Stimulated activated CD4-positive, alpha-beta T cell treated with anti-CD3 and anti-CD28 coated beads, Interleukin-2, amount 100 ng/mL, for 4 hours (primary cell): ENCODE measurements around the gene SLC17A1.

Source experiments
- DNase-seq: peaks from one replicate; pipeline ENCODE4 v3.0.0-alpha.2; 2020; ENCODE audit warnings: low read depth

Gene SLC17A1, protein sequence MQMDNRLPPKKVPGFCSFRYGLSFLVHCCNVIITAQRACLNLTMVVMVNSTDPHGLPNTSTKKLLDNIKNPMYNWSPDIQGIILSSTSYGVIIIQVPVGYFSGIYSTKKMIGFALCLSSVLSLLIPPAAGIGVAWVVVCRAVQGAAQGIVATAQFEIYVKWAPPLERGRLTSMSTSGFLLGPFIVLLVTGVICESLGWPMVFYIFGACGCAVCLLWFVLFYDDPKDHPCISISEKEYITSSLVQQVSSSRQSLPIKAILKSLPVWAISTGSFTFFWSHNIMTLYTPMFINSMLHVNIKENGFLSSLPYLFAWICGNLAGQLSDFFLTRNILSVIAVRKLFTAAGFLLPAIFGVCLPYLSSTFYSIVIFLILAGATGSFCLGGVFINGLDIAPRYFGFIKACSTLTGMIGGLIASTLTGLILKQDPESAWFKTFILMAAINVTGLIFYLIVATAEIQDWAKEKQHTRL

DNA sequence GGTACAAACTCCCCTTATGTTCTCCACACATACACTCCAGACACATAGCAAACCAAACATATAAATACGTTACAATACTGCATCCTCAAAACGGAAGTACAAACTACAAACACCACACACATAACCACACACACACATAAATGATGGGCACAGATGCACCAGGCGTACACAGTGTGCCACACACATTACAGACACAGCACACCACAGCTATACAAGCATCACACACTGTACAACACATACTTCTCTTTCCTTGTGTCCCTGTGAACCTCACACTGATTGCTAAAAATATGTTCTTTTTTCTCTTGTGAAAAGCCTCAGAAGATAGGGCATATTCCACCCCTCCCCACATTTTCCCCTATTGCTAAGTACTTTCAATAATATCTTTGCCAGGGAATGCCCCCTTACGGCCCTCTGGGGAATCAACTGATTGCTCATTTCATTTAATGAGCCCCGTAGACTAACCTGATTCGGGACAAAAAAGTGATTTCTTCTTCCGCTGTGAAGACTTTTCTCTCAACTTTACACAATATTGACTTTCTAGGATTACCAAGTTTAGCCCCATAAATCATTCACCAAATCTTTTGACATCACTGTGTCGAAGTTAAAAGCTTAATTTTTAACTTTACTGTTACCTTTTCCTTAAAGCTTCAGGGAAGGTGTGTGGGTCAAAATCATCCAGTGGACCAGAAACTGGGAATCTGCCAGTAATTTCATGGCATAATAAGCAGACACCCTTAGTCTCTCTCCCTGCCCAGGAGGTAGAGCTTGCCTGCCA lies at the start of gene SLC17A1:
Gene SLC17A1 (minus strand): TSS at position 521 of the 775 bp plus-strand sequence. CDS start 1,495 bp downstream, outside the sequence.
- no peak for DNase-seq

DNA sequence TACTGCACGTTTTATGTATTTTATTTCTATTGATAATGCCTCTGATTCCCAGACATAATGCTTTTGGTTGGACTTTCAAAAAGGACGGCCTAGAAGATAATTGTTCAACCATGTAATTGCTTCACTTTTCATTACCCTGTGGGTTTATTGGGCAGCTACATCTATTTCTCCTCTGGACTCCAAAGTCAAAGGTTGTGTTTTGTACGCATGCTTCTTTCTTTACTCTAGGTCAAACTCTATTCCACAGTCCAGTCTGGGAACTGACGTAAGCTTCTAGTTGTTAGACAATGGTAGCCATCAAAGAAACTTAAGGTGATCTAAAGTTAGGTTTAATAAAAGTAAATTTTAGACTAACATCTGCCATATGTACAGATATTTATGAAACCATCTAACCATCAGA lies 48.7 kb upstream of the SLC17A1 start:
- no peak for DNase-seq

DNA sequence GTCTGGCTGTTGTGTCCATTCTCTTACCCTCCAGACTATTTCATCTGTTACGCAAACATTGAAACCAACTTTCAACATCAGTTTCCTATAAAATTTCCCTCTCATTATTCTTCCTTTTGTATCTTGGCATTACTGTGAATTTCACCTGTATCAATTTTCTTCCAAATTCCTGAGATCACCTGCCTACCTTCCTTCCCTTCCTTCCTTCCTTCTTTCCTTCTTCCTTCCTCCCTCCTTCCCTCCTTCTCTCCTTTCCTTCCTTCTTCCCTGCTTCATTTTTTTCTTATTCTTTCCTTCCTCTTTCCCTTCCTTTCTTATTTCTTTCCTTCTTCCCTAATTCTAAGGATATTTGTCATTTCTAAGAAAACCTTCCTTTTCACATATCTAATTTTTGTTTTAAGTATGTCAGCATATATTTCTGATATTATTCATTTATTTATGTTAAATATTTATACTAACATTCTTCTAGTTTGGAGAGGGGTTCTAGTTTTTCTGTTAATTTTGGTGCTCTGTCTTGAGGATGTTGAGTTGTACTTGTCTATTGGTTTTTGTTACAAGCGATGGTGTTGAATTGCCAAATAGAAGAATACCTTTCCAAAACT lies 47.0 kb upstream of the SLC17A1 start:
- no peak for DNase-seq

DNA sequence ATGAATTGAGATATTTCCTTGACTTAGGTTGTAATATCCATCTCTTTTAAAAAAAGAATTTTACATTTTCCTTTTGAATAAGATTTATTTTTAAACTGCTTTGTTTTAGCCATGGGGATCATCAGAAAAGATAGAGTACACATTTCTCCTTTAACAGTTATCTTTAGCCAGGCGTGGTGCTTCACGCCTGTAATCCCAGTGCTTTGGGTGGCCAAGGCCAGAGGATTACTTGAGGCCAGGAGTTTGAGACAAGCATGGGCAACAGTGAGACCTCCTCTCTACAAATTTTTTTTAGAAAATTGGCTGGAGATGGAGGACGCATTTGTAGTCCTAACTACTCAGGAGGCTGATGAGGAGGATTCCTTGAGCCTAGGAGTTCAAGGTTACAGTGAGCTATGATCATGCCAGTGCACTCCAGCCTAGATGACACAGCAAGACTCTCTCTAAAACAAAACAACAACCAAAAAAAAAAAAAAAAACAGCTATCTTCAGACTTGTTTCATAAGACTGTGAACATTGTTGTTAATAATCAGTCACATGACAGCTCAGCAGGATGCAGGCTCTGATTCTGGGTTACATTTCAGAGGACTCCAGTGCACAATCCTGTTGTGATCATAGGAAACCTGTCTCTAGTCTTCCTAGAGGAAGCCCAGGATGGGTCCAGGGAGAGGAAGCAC lies 44.2 kb upstream of the SLC17A1 start:
- DNase-seq: no peak

DNA sequence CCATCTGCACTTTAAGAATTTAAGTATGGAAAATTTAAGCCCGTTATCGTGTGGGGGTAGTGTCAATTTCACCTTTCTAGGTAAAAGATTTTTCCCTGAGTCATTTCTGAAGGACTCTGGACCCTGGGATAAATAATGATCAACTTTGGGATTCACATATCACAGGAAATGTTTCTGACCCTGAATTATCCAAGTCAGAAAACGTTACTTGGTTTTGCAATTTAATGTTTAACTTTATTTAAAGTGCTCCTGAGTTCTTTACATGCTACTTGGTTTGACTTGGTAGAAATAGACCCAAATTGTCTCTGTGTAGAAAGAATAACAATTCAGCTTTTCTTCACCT lies 43.7 kb upstream of the SLC17A1 start:
- no peak for DNase-seq

DNA sequence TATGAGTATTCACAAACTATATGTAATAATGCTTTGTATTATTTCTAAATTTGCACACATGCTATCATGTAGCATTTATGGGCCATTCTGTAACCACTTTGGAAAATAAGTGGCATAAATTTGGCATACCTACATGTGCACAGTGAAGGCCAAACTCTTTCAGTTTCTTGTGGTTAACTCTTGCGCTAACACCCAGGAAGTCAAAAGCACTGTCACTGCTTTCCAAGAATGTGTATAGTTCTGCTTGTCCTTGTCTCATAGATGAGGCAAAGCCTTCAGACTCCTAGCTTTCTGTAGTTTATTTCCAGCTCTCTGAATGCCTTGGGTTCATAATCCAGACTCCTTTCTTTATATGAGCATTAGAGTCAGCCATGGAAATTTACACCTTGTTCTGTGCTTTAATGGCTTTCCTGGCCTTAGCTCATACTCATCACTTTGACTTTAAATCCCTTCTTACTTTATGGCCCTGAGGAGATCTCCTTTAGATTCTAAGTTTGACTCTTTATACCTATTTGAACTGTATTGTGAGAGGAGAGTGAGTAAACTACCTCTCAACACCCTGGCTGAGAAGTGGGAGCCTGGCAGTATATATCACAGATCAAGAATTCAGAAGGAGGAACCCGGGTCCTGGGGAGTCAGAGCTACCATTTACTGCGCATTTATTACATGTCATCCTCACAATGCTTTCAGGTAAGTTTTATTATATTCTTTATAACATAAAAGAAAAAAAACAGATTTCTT lies 43.1 kb upstream of the SLC17A1 start:
- DNase-seq: no peak

DNA sequence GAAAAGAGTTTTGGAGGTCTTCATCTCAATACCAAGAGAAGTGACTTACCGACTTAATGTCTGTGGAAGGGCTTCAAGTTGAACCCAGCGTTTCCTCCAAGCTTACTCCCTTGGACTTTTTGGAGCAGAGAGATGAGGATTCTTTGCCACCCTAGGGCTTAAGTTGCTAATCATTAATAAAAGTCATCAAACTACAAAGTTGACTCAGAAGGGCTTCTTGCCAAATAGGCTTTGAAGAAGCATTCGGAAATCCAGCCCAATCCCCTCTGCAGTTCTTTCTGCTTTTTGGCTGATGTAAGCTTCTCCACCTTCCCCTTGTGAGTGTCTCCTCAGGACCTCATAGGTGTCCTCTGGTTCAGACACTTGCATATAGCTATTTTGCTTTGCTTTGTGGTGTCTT lies 42.3 kb upstream of the SLC17A1 start, which contains the start of gene SLC17A3:
Gene SLC17A3 (minus strand): TSS at position 126 of the 400 bp plus-strand sequence. CDS start 5,856 bp downstream, outside the sequence.
- DNase-seq: no peak

DNA sequence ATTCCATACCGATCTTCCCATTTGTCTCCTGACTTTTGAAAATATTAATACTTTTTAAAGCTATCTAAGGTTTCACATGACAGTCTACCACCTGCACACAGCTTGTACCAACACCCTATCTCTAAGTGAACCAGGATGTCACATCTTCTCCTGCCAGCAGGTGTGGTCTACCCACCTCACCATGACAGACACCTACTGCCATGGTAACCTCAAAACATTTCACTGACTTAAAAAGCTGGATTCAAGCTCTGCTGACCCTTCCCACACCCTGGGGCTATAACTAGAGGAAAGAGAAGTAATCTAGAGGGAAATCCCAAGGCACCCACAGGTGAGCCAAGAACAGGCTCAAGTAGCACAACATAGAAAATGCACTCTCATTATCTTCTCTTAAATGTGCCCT lies 41.0 kb upstream of the SLC17A1 start:
- no peak for DNase-seq

DNA sequence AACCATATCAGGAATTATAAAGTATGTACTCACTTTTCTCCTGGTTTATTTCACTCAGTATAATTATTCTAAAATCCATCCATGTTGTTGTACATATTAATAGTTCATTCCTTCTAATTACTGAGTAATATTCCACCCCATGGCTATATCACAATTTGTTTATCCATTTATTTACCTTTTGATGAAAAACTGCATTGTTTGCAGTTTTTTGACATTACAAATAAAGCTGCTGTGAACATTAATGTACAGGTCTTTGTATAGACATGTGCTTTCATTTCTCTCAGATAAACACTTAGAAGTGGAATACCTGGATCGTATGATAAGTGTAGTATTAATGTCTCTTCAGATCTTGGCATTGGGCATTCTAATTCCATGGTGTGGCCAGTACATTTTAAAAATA lies 38.0 kb upstream of the SLC17A1 start:
- DNase-seq: no peak

DNA sequence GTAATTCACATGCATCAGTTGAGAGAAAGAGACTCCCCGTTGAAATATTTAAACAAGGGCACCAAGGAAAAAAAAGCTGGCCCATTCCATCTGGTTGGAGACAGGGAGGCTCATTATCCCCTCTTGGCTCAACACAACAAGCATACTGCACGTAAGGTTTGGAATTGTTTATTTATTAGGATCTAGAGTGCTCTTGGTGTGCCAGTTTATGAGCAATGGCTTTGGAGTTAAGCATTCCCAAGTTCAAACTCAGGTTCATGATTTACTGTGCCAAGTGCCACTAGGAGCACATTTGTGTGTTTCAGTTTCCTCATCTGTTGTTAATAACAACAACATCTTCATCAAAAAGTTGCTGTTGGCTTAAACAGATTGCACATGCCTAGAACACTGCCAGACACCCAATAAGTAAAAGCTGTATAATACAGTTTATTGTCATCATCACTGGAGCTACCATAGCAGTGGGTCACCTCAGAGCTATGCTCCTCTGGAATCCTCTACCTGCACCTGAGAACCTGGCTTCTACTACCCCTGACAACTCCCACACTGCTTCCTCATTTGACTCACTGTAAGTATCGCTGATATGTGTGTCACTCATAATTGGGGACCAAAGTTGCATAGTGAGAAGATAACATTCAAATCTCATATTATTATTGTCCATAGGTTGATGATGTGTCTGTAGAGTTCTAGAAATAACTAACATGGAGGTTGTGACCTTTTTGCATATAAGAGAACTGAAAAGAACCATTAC lies 36.8 kb upstream of the SLC17A1 start:
- no peak for DNase-seq

DNA sequence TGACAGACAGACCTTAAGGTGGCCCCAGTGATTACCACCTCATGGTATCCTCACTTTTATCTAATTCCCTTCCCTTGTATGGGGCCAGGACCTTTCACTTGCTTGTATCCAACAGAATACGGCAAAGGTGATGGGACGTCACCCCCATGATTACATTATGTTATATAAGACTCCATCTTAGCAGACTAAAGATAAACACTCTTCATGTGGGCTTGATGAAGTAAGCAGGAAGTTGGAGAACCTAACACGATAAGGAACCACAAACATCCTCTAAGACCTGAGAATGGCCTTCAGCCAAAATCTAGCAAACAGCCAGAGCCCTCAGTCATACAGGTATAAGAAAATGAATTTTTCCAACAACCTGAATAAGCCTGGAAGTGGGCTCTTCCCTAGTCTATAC lies 34.2 kb upstream of the SLC17A1 start:
- no peak for DNase-seq

DNA sequence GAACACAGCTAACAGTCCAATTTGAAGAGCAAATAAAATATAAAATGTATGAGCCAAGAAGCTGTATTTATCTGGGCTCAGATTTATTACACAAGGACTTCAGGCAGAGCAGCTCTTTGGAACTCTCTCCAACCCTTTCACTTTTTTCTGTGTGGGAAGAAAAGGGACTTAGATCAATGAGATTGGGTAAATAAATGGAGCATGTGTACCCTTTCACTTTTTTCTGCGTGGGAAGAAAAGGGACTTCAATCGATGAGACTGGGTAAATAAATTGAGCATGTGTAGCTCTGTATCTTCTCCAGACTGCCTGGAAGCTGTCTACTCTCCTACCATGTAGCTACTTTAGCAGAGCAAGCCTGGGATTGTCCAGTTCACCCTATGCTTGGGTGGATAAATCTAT lies 31.5 kb upstream of the SLC17A1 start:
- DNase-seq: no peak

DNA sequence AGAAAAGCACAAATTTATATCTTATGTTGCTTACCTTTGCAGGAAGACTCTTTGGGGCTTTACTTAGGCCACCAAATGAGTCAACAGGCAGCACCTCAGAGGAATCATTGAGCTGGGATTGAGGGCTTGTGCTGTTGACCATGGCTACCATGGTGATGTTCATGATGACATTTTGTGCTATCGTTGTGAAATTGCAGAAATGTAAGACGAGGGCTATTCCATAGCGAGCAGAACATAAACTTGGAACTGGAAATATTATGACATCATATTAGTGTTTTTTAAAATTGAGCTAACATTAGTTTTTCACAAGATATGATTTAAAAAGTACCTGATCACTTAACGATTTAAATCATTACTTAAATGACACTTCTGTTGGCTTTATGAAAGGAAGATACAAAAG lies 30.3 kb upstream of the SLC17A1 start:
- DNase-seq: no peak

DNA sequence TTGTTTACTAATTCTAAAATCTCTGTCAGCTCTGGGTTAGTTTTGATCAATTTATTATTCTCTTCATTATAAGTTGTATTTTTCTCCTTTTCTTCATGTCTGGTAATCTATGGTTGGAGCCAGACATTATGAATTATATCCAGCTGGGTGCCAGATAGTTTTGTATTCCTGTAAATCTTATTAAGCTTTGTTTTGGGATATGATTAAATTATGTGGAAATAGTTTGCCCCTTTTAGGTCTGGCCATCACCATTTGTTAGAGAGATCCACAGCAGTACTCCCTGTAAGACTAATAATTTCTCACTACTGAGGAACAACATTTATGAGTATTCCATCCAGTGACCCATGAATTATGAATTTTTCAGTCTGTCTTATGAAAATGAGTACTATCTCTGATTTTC lies 20.9 kb upstream of the SLC17A1 start:
- no peak for DNase-seq

DNA sequence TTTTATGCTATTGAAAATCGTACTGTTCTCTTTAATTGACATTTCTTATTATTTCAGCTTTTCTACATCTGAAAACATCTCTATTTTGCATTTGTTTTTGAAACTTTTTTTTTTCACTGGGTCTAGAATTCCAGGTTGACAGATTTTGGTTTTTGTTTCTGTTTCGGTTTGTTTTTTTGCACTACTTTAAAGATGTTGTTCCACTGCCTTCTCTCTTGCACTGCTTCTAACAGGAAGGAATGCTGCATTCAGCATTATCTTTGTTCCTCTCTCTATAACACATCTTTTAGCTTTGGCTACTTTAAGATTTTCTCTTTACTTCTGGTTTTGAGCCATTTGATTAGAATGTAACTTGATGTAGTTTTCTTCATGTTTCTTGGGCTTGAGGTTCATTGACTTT lies 20.1 kb upstream of the SLC17A1 start:
- no peak for DNase-seq

DNA sequence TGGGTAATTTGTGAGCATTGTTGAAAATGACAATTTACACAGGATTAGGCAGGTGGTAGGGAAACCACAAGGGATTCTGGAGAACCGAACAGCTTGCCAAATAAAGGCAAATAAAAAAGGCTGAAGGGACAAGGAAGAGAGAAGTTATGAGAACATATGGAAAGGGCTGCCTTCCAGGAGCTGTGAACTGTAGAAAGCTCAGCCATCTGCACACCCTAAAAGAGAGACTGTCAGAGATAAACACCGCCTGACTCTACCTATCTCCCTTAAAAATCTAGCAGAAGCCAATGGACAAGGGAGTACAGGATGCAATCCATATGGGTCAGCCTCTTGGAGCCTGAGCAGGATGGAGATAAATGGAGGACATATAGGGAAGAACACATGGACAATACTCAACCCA lies 12.7 kb upstream of the SLC17A1 start:
- no peak for DNase-seq

DNA sequence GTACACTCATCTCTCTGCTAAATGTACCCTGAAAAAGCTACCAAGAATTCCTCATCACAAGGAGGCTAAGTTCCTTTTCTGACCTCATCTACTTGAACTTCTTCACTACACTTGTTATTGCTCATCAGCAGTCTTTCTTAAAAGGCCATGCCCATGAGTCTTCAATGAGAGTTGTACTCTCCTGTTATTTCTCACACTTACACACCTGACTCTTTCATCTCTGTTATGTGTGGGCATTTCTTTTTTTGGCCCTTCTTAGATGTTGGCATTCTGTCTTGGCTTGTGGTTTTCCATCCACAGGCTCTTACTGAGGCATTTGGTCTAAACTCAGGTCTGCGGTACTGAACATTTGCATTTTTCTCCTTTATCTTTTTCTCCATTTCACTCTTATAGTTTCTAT lies 10.7 kb upstream of the SLC17A1 start:
- no peak for DNase-seq

DNA sequence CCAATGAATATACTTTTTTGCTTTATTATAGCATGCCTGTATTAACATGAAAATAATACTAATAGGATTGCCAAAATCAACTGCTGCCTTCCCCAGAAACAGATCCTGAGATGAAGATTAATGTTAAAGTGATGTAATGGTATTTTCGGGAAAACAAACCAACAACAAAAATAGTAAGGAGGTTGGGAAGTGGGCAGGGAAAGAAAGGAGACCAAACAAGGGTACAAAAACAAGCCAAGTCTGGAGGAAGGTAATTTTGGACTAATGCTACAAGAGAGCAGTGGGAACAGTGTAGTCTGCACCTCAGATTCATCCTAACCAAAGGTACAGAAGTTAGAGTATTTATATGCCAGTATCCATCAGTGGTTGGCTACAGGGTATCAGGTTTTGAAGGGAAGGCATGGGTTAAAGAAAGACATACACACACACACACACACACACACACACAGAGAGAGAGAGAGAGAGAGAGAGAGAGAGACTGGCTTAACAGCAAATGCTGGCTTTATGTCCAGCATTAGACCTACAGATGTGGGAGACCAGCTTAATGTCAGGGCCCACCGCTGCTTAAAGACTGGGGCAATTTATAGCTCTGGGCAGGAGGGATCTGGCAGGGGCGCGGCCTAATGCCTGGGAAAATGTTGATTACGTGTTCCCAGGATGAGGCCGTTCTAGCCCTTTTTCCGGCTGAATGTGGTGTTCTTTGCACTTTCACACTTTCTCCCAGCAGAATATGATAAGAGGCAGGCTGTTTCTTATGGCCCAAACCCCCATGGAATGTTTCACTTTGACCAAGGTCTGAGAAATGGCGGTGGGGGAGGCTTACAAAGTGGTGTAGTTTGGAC lies 3.8 kb upstream of the SLC17A1 start:
- DNase-seq: no peak

DNA sequence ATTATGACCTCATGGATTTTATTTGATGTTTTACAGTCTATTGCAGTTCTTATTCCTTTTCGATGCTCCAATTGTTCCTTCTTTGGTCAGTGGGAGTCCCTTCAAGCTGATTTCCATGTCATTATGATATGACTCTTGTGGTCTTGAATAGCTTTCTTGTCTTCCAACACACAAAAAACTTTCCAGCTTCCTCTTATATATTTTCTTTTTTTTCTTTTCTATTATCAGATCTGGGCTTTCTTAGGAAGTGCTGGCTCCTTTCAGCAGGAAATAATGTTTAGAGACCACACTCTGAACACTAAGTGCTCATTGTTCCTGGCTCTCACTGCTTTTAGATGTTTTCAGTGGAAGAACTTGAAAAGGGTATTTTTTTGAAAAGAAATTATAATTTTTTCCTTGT lies 3.1 kb upstream of the SLC17A1 start:
- no peak for DNase-seq

DNA sequence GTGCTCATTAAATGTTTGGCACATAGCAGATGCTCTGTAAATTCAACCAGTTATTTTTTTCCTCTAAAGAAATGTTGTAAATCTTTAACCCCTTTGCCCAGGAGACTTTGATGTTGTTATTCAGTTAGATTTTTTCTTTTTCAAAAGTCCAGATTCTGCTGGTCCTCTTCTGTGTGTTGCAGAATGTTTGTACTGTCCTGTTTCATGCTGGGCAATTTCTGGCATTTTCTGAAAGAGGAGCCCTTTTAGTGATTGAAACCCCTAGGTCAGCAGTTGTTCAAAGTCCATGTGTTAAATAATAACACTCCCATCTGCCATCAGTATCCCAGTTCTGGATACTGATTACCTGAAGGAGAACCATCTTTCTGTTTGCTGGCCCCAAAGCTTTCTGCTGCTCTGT lies 1.3 kb upstream of the SLC17A1 start:
- no peak for DNase-seq
